ENCODE measurements around the gene TYROBP.
"Not testable (repeated sequence)": the region's sequence is repeated elsewhere in the genome, so short reads cannot be mapped to it uniquely, and the experiment has no call there.

The TYROBP gene

GRCh38 chr19:35908010-35908441 is at the start of gene TYROBP:
TYROBP (minus strand) TSS chr19:35908295; CDS start chr19:35908228, 67 bp downstream.
- no peak for DNase-seq

DNA sequence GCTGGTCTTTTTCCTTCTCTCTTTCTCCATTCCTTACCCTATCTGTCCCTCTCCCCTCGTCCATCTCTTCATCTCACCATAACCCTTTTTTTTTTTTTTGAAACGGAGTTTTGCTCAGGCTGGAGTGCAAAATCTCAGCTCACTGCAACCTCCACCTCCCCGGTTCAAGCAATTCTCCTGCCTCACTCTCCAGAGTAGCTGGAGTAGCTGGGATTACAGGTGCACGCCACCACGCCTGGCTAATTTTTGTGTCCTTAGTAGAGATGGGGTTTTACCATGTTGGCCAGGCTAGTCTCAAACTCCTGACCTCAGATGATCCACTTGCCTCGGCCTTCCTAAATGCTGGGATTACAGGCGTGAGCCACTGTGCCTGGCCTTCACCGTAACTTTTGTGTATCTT is 49.3 kb upstream of the TYROBP start:
- DNase-seq: not testable (repeated sequence)

GRCh38 chr19:35955881-35956634 is 48.0 kb upstream of the TYROBP start:
- DNase-seq: no peak

DNA sequence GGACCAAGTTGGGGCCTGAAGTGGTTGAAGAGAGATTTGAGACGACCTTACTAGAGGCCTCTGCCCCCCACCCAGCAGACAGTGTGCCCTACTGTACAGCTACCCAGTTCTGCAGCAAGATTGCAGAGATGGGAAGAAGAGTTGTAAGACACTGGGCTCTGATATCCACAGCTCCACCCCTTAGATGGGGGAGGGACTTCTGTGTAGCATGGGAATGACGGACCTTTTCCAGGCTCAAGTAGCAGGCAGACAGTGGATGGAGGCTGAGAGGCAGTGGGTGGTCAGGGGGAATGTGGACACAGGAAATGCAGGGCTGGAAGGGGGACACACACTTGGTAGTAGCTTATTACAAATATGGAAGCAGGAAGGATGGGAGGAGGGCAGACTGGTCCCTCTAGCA is 41.0 kb upstream of the TYROBP start:
- no peak for DNase-seq

- DNase-seq: no peak
These were observed 38.1 kb upstream of the TYROBP start for GRCh38 chr19:35946203-35946602.

GRCh38 chr19:35945121-35945790 is 37.2 kb upstream of the TYROBP start:
- no peak for DNase-seq

- no peak for DNase-seq
These were observed 36.5 kb upstream of the TYROBP start for GRCh38 chr19:35944556-35944955.

- DNase-seq: no peak
These were observed 35.5 kb upstream of the TYROBP start for GRCh38 chr19:35943321-35944301.

GRCh38 chr19:35942235-35942634 is 34.1 kb upstream of the TYROBP start:
- DNase-seq: no peak

GRCh38 chr19:35940839-35941238 is 32.7 kb upstream of the TYROBP start:
- no peak for DNase-seq

DNA sequence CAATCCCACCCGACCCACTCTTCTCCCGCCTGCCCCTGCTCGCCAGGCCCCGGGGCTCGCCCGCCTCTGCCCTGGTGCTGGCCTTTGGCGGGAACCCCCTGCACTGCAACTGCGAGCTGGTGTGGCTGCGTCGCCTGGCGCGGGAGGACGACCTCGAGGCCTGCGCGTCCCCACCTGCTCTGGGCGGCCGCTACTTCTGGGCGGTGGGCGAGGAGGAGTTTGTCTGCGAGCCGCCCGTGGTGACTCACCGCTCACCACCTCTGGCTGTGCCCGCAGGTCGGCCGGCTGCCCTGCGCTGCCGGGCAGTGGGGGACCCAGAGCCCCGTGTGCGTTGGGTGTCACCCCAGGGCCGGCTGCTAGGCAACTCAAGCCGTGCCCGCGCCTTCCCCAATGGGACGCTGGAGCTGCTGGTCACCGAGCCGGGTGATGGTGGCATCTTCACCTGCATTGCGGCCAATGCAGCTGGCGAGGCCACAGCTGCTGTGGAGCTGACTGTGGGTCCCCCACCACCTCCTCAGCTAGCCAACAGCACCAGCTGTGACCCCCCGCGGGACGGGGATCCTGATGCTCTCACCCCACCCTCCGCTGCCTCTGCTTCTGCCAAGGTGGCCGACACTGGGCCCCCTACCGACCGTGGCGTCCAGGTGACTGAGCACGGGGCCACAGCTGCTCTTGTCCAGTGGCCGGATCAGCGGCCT is 32.1 kb upstream of the TYROBP start:
- DNase-seq: no peak

- DNase-seq: no peak
These were observed 31.4 kb upstream of the TYROBP start for GRCh38 chr19:35939307-35940077.

DNA sequence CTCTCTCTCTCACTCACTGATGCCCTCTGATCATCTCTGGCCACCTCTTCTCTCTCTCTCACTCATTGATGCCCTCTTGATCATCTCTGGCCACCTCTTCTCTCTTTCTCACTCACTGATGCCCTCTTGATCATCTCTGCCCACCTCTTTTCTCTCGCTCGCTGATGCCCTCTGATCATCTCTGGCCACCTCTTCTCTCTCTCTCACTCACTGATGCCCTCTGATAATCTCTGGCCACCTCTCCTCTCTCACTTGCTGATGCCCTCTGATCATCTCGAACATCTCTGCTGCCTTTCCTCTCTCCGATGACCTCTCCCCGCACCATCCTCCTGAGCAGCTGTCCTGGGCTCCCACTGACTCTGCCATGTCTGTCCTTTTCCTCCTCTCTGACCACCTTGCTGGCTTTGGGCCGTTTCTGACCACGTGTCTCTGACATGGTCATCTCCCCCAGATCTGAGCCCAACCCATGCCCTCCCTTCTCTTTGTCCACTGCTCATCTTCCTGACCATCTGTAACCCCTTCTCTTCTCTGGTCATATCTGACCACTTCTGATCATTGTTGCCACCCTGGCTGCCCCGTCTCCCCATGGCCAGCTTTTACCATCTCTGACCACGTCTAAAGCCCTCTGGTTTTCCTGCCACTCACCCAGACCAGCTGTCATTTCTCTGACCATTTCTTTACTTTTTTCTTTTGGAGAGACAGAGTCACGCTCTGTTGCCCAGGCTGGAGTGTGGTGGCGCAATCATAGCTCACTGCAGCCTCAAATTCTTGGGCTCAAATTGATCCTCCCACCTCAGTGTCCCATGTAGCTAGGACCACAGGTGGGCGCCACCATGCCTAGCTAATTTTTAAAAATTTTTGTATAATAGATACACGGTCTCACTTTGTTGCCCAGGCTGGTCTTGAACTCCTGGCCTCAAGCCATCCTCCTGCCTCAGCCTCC is 30.5 kb upstream of the TYROBP start:
- no peak for DNase-seq

GRCh38 chr19:35937345-35938281 is 29.5 kb upstream of the TYROBP start:
- no peak for DNase-seq

GRCh38 chr19:35936738-35937268 is 28.7 kb upstream of the TYROBP start:
- no peak for DNase-seq

DNA sequence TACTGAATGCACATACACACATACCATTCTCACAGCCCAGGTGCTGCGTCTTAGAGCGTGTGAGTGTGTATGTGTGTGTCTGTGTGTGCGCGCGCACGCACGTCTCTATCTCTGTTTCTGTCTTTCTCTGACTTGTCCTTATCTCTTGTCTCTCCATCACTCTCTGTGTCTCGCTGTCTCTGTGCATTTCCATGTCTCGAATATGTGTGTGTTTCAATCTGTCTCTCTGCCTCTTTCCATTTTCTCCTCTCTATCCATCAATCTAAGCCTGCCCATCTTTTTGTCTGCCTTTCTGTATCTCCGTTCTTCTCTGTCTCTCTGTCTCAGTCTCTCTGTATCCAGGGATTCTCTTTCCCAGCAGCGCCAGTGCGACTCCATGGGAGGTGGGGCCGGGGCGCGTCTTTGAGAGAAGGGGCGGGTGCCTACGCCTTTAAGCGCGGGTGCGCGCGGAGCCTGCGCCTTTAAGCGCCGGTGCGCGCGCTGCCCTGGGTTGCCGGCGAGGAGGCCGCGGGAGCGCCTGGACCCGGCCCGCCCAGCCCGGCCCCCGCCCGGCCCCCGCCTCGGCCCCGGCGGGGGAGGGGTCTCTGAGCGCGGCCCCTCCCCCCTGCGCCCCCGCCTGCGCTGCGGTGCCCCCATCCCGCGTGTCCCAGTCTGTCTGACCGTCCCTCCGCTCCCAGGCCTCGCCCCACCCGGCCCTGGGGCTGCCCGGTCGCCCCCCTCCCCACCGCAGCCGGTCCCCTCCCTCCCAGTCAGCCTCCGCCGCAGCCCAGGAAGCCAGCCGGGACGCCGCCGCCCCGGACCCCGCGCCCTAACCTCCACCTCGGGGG is 28.0 kb upstream of the TYROBP start, which contains the start of gene LRFN3:
Gene LRFN3, plus strand, starts transcription at position 464 of the 827 bp plus-strand sequence. CDS start 3,052 bp downstream, outside the sequence.
- DNase-seq: peak in 2 of 4 experiments; percentile 23 to 29

GRCh38 chr19:35932291-35932936 is 24.3 kb upstream of the TYROBP start:
- DNase-seq: no peak

- DNase-seq: no peak
These were observed 23.7 kb upstream of the TYROBP start for GRCh38 chr19:35931874-35932202.

All from activated CD4-positive, CD25-positive, alpha-beta regulatory T cell (primary cell).